ENCODE measurements around the gene PPM1A. TPM values are rescaled to one million over a fixed set of nuclear protein-coding genes. Genes with fewer than 3 reads are reported as not detected.

Gene PPM1A
- total and polyA plus RNA-seq, 2 of the 13 experiments (the other 11 are each of a cell fraction or from before 2014, with no cell fraction given) = 23.3 to 29.8 TPM

DNA sequence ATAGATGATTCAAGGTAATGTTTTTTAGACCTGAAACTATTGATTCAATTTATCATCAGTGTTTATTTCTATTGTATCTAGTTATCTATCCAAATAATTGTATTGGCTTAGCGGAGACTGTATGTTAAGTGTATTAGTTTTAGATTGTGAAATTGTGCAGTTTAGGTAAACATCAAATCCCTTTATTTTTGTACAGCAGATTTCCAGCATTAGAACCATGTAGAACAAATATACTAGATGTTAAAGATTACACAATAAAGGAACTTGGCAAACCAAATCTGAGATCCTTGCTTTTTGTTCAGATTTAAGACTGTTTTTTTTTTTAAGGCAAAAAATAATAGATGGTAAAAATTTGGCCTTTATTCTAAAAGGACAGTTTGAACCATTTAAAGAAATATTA lies 39.3 kb downstream of the PPM1A start (continued):
- TF ChIP-seq ZNF557 (CRISPR knock-in tag; IDR thresholded peaks at IDR 0.05) (no peak), ZFAT (CRISPR knock-in tag; conservative IDR thresholded peaks at IDR 0.05) (no peak), MTA3 (CRISPR knock-in tag; IDR thresholded peaks at IDR 0.05) (no peak), ARNT2 (CRISPR knock-in tag; IDR thresholded peaks at IDR 0.05; ENCODE audit: low read depth) (no peak), RARA (CRISPR knock-in tag; IDR thresholded peaks at IDR 0.05) (no peak)
- TF ChIP-seq, protein P1, sequence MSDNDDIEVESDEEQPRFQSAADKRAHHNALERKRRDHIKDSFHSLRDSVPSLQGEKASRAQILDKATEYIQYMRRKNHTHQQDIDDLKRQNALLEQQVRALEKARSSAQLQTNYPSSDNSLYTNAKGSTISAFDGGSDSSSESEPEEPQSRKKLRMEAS (IDR thresholded peaks at IDR 0.05) = no peak

DNA sequence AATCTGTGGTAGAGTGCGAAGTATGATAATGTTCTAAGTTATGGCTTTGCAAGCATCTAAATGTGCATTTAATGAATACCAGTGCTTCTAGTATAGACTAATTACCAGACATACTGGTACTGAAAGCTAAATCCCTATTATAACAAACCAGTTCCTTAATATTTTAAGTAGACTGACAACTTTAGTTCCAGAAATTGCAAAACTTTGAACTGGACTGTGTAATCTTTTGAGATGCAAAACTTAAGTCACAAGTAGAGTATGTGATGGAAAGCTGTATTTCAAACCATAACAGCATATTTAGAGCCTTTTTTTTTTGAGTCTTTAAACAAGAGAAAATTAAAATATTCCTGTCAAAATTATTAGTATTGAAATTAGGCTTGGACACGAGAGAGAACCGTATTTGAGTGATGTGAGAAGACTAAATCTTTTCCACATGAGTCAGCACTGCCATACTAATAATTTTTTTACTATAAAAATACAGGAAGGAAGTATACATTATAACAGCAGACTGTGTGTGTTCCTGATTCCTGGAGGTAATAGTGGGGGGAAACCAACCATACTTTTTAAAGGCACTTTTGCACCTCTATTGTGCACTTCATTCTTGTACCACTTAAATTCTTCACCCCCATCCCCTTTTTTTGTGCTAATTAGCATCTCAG lies 45.5 kb downstream of the PPM1A start:
- intact Hi-C loops (cut with micrococcal nuclease; ENCODE audit: unreplicated experiment) = no loop called here
- H4K20me1 ChIP-seq (ENCODE audit: insufficient read depth, low read length) = no peaks in the 10 kb centered on the region
- no peak for DNase-seq (ENCODE audit: low spot score)
- ChIA-PET CTCF (ENCODE audit: low intra/inter-chr PET ratio, low total read pairs) (no interaction called here), POLR2A (no interaction called here)
- H3K36me3 ChIP-seq (replicated peaks in 1 of 2; ENCODE audit: control insufficient read depth in 1 of 2, insufficient read depth in 2 of 2, low read length in 2 of 2) = peaks cover 2 to 31% of the 10 kb centered on the region in 2 experiments; a peak in 4 of 5 replicates
- WGBS (ENCODE audit: low lambda C conversion rate) = 98% methylated on average over 3 of the region's 3 CpGs
- ATAC-seq = no peak
- no peaks in the 10 kb centered on the region for H3K79me2 ChIP-seq (ENCODE audit: insufficient read depth, low read length)
- no peak for FAIRE-seq
- H3K27me3 ChIP-seq (ENCODE audit: control insufficient read depth in 1 of 2, insufficient read depth in 2 of 2, low read length in 2 of 2) = no peaks in the 10 kb centered on the region
- BruUV-seq (replicated peaks) = no TSS peak
- H3K9me3 ChIP-seq (ENCODE audit: low read length) = no peaks in the 10 kb centered on the region
- in situ Hi-C loops (cut with HindIII; ENCODE audit: extremely low pct_ligation_motif_present, low pct_unique_long_range_greater_than_20kb) = no loop called here
- H2AFZ ChIP-seq (ENCODE audit: low read length) = no peak overlapping the region
- no peaks in the 10 kb centered on the region for H3K4me1 ChIP-seq (ENCODE audit: insufficient read depth, low read length)
- H3K4me2 ChIP-seq (ENCODE audit: low read depth, low read length) = no peak overlapping the region
- no peak overlapping the region for H3K9ac ChIP-seq (ENCODE audit: insufficient read depth, low read depth, low read length)
- H3K27ac ChIP-seq (ENCODE audit: extremely low read length, insufficient read depth, low read length) = no peak overlapping the region
- no peak overlapping the region for H3K4me3 ChIP-seq (replicated peaks in 1 of 3; ENCODE audit: insufficient read depth in 1 of 3, low read depth in 2 of 3, low read length in 3 of 3)
- TF ChIP-seq ZNF546 (CRISPR knock-in tag; conservative IDR thresholded peaks at IDR 0.05) (no peak), ZSCAN22 (CRISPR knock-in tag; IDR thresholded peaks at IDR 0.05) (no peak), HNRNPH1 (optimal IDR thresholded peaks at IDR 0.05; ENCODE audit: low read depth, low read length) (no peak), ZNF777 (CRISPR knock-in tag; IDR thresholded peaks at IDR 0.05) (no peak), ZIK1 (CRISPR knock-in tag; IDR thresholded peaks at IDR 0.05; ENCODE audit: borderline replicate concordance, low read depth) (no peak), TAF1 (CRISPR knock-in tag; IDR thresholded peaks at IDR 0.05) (no peak), BORCS8-MEF2B (CRISPR knock-in tag; IDR thresholded peaks at IDR 0.05) (no peak), PCBP2 (optimal IDR thresholded peaks at IDR 0.05; ENCODE audit: low read depth, low read length, poor library complexity, severe bottlenecking) (no peak), USF2 (IDR thresholded peaks at IDR 0.05; ENCODE audit: low read depth, low read length) (no peak), USF2 (CRISPR knock-in tag; IDR thresholded peaks at IDR 0.05; ENCODE audit: borderline replicate concordance) (no peak), ZFX (CRISPR knock-in tag; IDR thresholded peaks at IDR 0.05; ENCODE audit: low read depth) (no peak), HNF4A (CRISPR knock-in tag; IDR thresholded peaks at IDR 0.05) (no peak)
- TF ChIP-seq, protein P2, sequence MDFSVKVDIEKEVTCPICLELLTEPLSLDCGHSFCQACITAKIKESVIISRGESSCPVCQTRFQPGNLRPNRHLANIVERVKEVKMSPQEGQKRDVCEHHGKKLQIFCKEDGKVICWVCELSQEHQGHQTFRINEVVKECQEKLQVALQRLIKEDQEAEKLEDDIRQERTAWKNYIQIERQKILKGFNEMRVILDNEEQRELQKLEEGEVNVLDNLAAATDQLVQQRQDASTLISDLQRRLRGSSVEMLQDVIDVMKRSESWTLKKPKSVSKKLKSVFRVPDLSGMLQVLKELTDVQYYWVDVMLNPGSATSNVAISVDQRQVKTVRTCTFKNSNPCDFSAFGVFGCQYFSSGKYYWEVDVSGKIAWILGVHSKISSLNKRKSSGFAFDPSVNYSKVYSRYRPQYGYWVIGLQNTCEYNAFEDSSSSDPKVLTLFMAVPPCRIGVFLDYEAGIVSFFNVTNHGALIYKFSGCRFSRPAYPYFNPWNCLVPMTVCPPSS (IDR thresholded peaks at IDR 0.05) = no peak
